CD4-positive, alpha-beta T cell (primary cell): ENCODE measurements around the gene MYOZ3. TPM values are rescaled to one million over a fixed set of nuclear protein-coding genes. Genes with fewer than 3 reads are reported as not detected.

Experiments used
- ATAC-seq: fragments of 200-7000 bp; cut with Tn5 transposase; one replicate; pipeline ENCODE4 v1.10.0; 2022; ENCODE audit warnings: mild to moderate bottlenecking; ENCODE audit not compliant: poor library complexity
- CTCF ChIA-PET: fragments of 350-600 bp; sonication (Branson Sonifier 250); formaldehyde crosslinking; loops from one replicate; lab custom pipeline; 2021; ENCODE audit warnings: antibody characterized with exemption, inconsistent platforms; lab: Charles Lee
- POLR2A ChIA-PET: fragments of 350-600 bp; sonication (Branson Sonifier 250); formaldehyde crosslinking; loops from one replicate; lab custom pipeline; 2021; ENCODE audit warnings: antibody characterized with exemption, inconsistent platforms; lab: Charles Lee
- DNase-seq, 14 experiments: peaks; one replicate each; pipeline ENCODE4 v3.0.0-alpha.2; 2013 to 2020; ENCODE audit warnings: mixed read lengths in 2 of 14
- H3K27ac ChIP-seq, 2 donors: one replicate each; pipeline versions ENCODE4 v1.5.1 to v1.7.0; 2013; ENCODE audit warnings: low read length in 2 of 2, low read depth in 1 of 2, mild to moderate bottlenecking in 1 of 2
- H3K27me3 ChIP-seq, 2 experiments: 1 replicate in 1 of 2; 2 replicates in 1 of 2; pipeline versions ENCODE4 v1.6.1 to v1.7.0; 2013; ENCODE audit warnings: low read length in 2 of 2, control low read depth in 1 of 2, mild to moderate bottlenecking in 1 of 2, moderate library complexity in 1 of 2; ENCODE audit not compliant: insufficient read depth in 2 of 2, control insufficient read depth in 1 of 2
- H3K36me3 ChIP-seq: one replicate; pipeline ENCODE4 v1.6.1; 2013; ENCODE audit warnings: low read length, control low read depth; ENCODE audit not compliant: insufficient read depth
- H3K4me1 ChIP-seq: one replicate; pipeline ENCODE4 v1.6.1; 2013; ENCODE audit warnings: low read length, control low read depth; ENCODE audit not compliant: insufficient read depth
- H3K4me3 ChIP-seq: one replicate; pipeline ENCODE4 v1.5.1; 2013; ENCODE audit warnings: mild to moderate bottlenecking, low read length, moderate library complexity
- H3K9me3 ChIP-seq, 2 experiments: 1 replicate in 1 of 2; 2 replicates in 1 of 2; pipeline versions ENCODE4 v1.6.1 to v1.7.0; 2013; ENCODE audit warnings: low read length in 2 of 2, mild to moderate bottlenecking in 2 of 2, control low read depth in 1 of 2, moderate library complexity in 1 of 2; ENCODE audit not compliant: control insufficient read depth in 1 of 2, insufficient read depth in 1 of 2
- H3K27ac Mint-ChIP-seq: one replicate; pipeline ENCODE4 v1.8.0; 2020; ENCODE audit warnings: mixed read lengths
- H3K27me3 Mint-ChIP-seq: one replicate; pipeline ENCODE4 v1.8.0; 2021; ENCODE audit warnings: mixed read lengths
- H3K36me3 Mint-ChIP-seq: one replicate; pipeline ENCODE4 v1.8.0; 2021; ENCODE audit warnings: low read depth, mixed read lengths
- H3K4me1 Mint-ChIP-seq: one replicate; pipeline ENCODE4 v1.8.0; 2021; ENCODE audit warnings: low read depth, mixed read lengths
- H3K4me3 Mint-ChIP-seq: one replicate; pipeline ENCODE4 v1.8.0; 2020; ENCODE audit warnings: mild to moderate bottlenecking, mixed read lengths
- H3K9me3 Mint-ChIP-seq: one replicate; pipeline ENCODE4 v1.8.0; 2020; ENCODE audit warnings: mixed read lengths
- CTCF ChIP-seq: fragments of 200-600 bp; IDR thresholded peaks from one replicate; pipeline ENCODE4 v1.8.0; 2022; ENCODE audit warnings: antibody characterized with exemption, mild to moderate bottlenecking
- intact Hi-C, 2 experiments: fragments of 100-400 bp; cut with DNase I in 1 of 2; cut with micrococcal nuclease in 1 of 2; formaldehyde crosslinking; loops; one replicate each; pipeline versions ENCODE4 v1.15.1 to v1.9.0; 2023 to 2025; cut with DNase I, micrococcal nuclease
- total RNA-seq, 174 experiments: library from RNA in 2 of 174; stranded (reverse) in 2 of 174; gene quantifications; one replicate each; pipeline ENCODE4 v1.2.3 and lab custom pipeline; 2021 to 2026

MYOZ3 gene
- total RNA-seq, 2 experiments from 2014 or later, result not detected

- intact Hi-C loops, result no loop called here
- DNase-seq, result no peak
- Mint-ChIP-seq H3K36me3 (no peaks in the 10 kb centered on the region), H3K27ac (no peak overlapping the region), H3K27me3 (no peaks in the 10 kb centered on the region), H3K9me3 (no peaks in the 10 kb centered on the region), H3K4me3 (no peak overlapping the region), H3K4me1 (no peaks in the 10 kb centered on the region)
- POLR2A ChIA-PET, result no interaction called here
- TF ChIP-seq CTCF, result no peak
- H3K27ac ChIP-seq, result no peak overlapping the region
- no peak for ATAC-seq
- H3K9me3 ChIP-seq, result no peaks in the 10 kb centered on the region
- no peaks in the 10 kb centered on the region for H3K36me3 ChIP-seq
- peaks cover 0 to 3% of the 10 kb centered on the region in 2 experiments for H3K27me3 ChIP-seq
- CTCF ChIA-PET, result no interaction called here
- no peaks in the 10 kb centered on the region for H3K4me1 ChIP-seq
- no peak overlapping the region for H3K4me3 ChIP-seq
Observed at GRCh38 chr5:150616024-150616470, 45.0 kb upstream of the MYOZ3 start.

- POLR2A ChIA-PET, result no interaction called here
- Mint-ChIP-seq H3K27ac (no peak overlapping the region), H3K9me3 (no peaks in the 10 kb centered on the region), H3K4me3 (no peak overlapping the region), H3K4me1 (no peaks in the 10 kb centered on the region), H3K27me3 (no peaks in the 10 kb centered on the region), H3K36me3 (no peaks in the 10 kb centered on the region)
- no peak for DNase-seq
- Histone ChIP-seq H3K4me1 (no peaks in the 10 kb centered on the region), H3K36me3 (no peaks in the 10 kb centered on the region), H3K27ac (no peak overlapping the region), H3K9me3 (no peaks in the 10 kb centered on the region), H3K27me3 (peaks cover 0 to 3% of the 10 kb centered on the region in 2 experiments), H3K4me3 (no peak overlapping the region)
- intact Hi-C loops, result no loop called here
- CTCF ChIA-PET, result no interaction called here
- no peak for ATAC-seq
- no peak for TF ChIP-seq CTCF
Observed at GRCh38 chr5:150616506-150616905, 44.5 kb upstream of the MYOZ3 start.

GRCh38 chr5:150618163-150618562, 42.9 kb upstream of the MYOZ3 start:
- H3K27me3 ChIP-seq, result peaks cover 0 to 3% of the 10 kb centered on the region in 2 experiments
- H3K4me1 ChIP-seq, result peaks cover under 1% of the 10 kb centered on the region
- H3K27ac ChIP-seq, result no peak overlapping the region
- Mint-ChIP-seq H3K9me3 (no peaks in the 10 kb centered on the region), H3K4me1 (peaks cover 5% of the 10 kb centered on the region), H3K4me3 (no peak overlapping the region), H3K27me3 (no peaks in the 10 kb centered on the region), H3K27ac (no peak overlapping the region), H3K36me3 (no peaks in the 10 kb centered on the region)
- intact Hi-C loops, result no loop called here
- H3K9me3 ChIP-seq, result no peaks in the 10 kb centered on the region
- DNase-seq (no peak), ATAC-seq (no peak)
- ChIA-PET POLR2A (no interaction called here), CTCF (interaction anchor here (1.0 kb wide), 1 partner anchor 38 kb away, joined by 3 read pairs; no protein-coding TSS in a partner anchor)
- TF ChIP-seq CTCF, result no peak
- no peaks in the 10 kb centered on the region for H3K36me3 ChIP-seq
- H3K4me3 ChIP-seq, result no peak overlapping the region
